ENCODE measurements around the gene DDX23. TPM values are rescaled to one million over a fixed set of nuclear protein-coding genes. Genes with fewer than 3 reads are reported as not detected.

Gene DDX23
- total RNA-seq, 3 donors from 2014 or later = 65.4 to 89.9 (median 76.0) TPM

GRCh38 chr12:48787791-48788523, 64.0 kb downstream of the DDX23 start:
- Histone ChIP-seq H3K4me1 (peaks cover 0 to 12% of the 10 kb centered on the region in 2 donors), H3K27me3 (no peaks in the 10 kb centered on the region), H3K9me3 (no peaks in the 10 kb centered on the region), H3K36me3 (no peaks in the 10 kb centered on the region), H3K4me3 (peak overlapping the region; percentile 89 to 92 (median 92)), H3K27ac (peak overlapping the region; percentile 96 to 98)
- no peak for DNase-seq (ENCODE audit: low spot score in 2 of 2)
- no peak for TF ChIP-seq CTCF (IDR thresholded peaks at IDR 0.05)
- no peak for TF ChIP-seq POLR2AphosphoS5 (IDR thresholded peaks at IDR 0.05)
- TF ChIP-seq POLR2A (IDR thresholded peaks at IDR 0.05) = no peak
- intact Hi-C loops (cut with DNase I; ENCODE audit: low total_unique reads) = no loop called here

- intact Hi-C loops (cut with DNase I; ENCODE audit: low total_unique reads) = no loop called here
- no peak for DNase-seq (ENCODE audit: low spot score in 2 of 2)
- Histone ChIP-seq H3K27me3 (no peaks in the 10 kb centered on the region), H3K9me3 (no peaks in the 10 kb centered on the region), H3K27ac (peak overlapping the region; percentile 96 to 98), H3K36me3 (no peaks in the 10 kb centered on the region), H3K4me1 (peaks cover 0 to 16% of the 10 kb centered on the region in 2 donors), H3K4me3 (peak overlapping the region; percentile 89 to 92 (median 92))
- no peak for TF ChIP-seq POLR2A (IDR thresholded peaks at IDR 0.05)
- no peak for TF ChIP-seq CTCF (IDR thresholded peaks at IDR 0.05)
- no peak for TF ChIP-seq POLR2AphosphoS5 (IDR thresholded peaks at IDR 0.05)
Measured at GRCh38 chr12:48786591-48787544, 65.1 kb downstream of the DDX23 start.

GRCh38 chr12:48783432-48783831, 68.5 kb downstream of the DDX23 start:
- intact Hi-C loops (cut with DNase I; ENCODE audit: low total_unique reads) = no loop called here
- Histone ChIP-seq H3K9me3 (no peaks in the 10 kb centered on the region), H3K4me3 (no peak overlapping the region), H3K27me3 (no peaks in the 10 kb centered on the region), H3K36me3 (no peaks in the 10 kb centered on the region), H3K27ac (no peak overlapping the region), H3K4me1 (peaks cover 0 to 29% of the 10 kb centered on the region in 2 donors)
- TF ChIP-seq CTCF (IDR thresholded peaks at IDR 0.05) (no peak), POLR2AphosphoS5 (IDR thresholded peaks at IDR 0.05) (no peak), POLR2A (IDR thresholded peaks at IDR 0.05) (no peak)
- no peak for DNase-seq (ENCODE audit: low spot score in 2 of 2)

- H3K9me3 ChIP-seq = no peaks in the 10 kb centered on the region
- H3K27me3 ChIP-seq = no peaks in the 10 kb centered on the region
- intact Hi-C loops (cut with DNase I; ENCODE audit: low total_unique reads) = no loop called here
- H3K27ac ChIP-seq = peak overlapping the region in 1 of 2 donors; percentile 25
- no peak overlapping the region for H3K4me3 ChIP-seq
- no peak for DNase-seq (ENCODE audit: low spot score in 2 of 2)
- H3K36me3 ChIP-seq = no peaks in the 10 kb centered on the region
- H3K4me1 ChIP-seq = peaks cover 0 to 26% of the 10 kb centered on the region in 2 donors
- TF ChIP-seq POLR2AphosphoS5 (IDR thresholded peaks at IDR 0.05) = no peak
- TF ChIP-seq CTCF (IDR thresholded peaks at IDR 0.05) = no peak
- TF ChIP-seq POLR2A (IDR thresholded peaks at IDR 0.05) = no peak
Measured at GRCh38 chr12:48782457-48783395, 69.2 kb downstream of the DDX23 start.

All from breast epithelium (tissue), 4 donors.